Epithelial cell of proximal tubule (primary cell): ENCODE data around the gene ASB16. TPM values are rescaled to one million over a fixed set of nuclear protein-coding genes. Genes with fewer than 3 reads are reported as not detected.

Experiments used
- DNase-seq: peaks from one replicate; pipeline ENCODE4 v3.0.0-alpha.2; 2011; ENCODE audit warnings: low read depth
- H3K4me3 ChIP-seq: 2 replicates; pipeline ENCODE4 v1.5.1; 2011; ENCODE audit warnings: low read depth, mild to moderate bottlenecking, low read length
- CTCF ChIP-seq: conservative IDR thresholded peaks from 2 replicates; pipeline ENCODE4 v1.5.1; 2012; ENCODE audit warnings: low read depth, mild to moderate bottlenecking, low read length
- total RNA-seq: library from RNA; depleted of rRNA; stranded (reverse); fragments of >200 nt; gene quantifications from 2 replicates; pipeline ENCODE4 v1.2.3, GENCODE V29; 2015

The ASB16 gene
- total RNA-seq, 1 donor from 2014 or later, result not detected

GRCh38 chr17:44171931-44172455, 1.5 kb downstream of the ASB16 start:
- TF ChIP-seq CTCF, result no peak
- H3K4me3 ChIP-seq, result no peak overlapping the region
- no peak for DNase-seq

GRCh38 chr17:44174427-44174826, 3.9 kb downstream of the ASB16 start:
- TF ChIP-seq CTCF, result no peak
- H3K4me3 ChIP-seq, result no peak overlapping the region
- DNase-seq, result no peak

- no peak overlapping the region for H3K4me3 ChIP-seq
- no peak for TF ChIP-seq CTCF
- no peak for DNase-seq
Observed at GRCh38 chr17:44176257-44176656, 5.8 kb downstream of the ASB16 start.

GRCh38 chr17:44176671-44177501, 6.4 kb downstream of the ASB16 start:
- no peak for DNase-seq
- TF ChIP-seq CTCF, result no peak
- H3K4me3 ChIP-seq, result no peak overlapping the region

GRCh38 chr17:44177640-44178039, 7.1 kb downstream of the ASB16 start:
- H3K4me3 ChIP-seq, result no peak overlapping the region
- no peak for TF ChIP-seq CTCF
- DNase-seq, result no peak

- no peak for DNase-seq
- no peak for TF ChIP-seq CTCF
- H3K4me3 ChIP-seq, result no peak overlapping the region
Observed at GRCh38 chr17:44178133-44178532, 7.6 kb downstream of the ASB16 start.

GRCh38 chr17:44183024-44183423, 12.5 kb downstream of the ASB16 start:
- TF ChIP-seq CTCF, result no peak
- no peak overlapping the region for H3K4me3 ChIP-seq
- DNase-seq, result no peak
